Measurements from ENCODE around the gene XPO4. TPM values are rescaled to one million over a fixed set of nuclear protein-coding genes. Genes with fewer than 3 reads are reported as not detected.
A peak's percentile ranks its signal among the peaks of the same experiment; 100 is the strongest.

The XPO4 gene
- total RNA-seq, 1 donor: 19.5 TPM

DNA sequence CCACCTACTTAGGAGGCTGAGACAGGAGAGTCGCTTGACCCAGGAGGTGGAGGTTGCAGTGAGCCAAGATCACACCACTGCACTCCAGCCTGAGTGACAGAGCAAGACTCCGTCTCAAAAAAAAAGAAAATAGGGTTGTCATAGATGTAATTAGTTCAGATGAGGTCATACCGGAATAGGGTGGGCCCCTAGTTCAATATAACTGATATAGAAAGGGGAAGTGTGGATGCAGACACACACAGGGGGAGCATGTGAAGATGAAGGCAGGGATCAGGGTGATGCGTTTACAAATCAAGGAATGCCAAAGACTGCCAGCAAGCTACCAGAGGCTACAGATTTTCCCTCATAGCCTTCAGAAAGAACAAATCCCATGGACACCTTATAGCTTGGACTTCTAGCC lies 104.5 kb downstream of the XPO4 start:
- DNase-seq (ENCODE audit: insufficient read length, low spot score, missing footprints): no peak
- peaks cover 18% of the 10 kb centered on the region for H3K36me3 ChIP-seq (ENCODE audit: insufficient read depth, low read length)

DNA sequence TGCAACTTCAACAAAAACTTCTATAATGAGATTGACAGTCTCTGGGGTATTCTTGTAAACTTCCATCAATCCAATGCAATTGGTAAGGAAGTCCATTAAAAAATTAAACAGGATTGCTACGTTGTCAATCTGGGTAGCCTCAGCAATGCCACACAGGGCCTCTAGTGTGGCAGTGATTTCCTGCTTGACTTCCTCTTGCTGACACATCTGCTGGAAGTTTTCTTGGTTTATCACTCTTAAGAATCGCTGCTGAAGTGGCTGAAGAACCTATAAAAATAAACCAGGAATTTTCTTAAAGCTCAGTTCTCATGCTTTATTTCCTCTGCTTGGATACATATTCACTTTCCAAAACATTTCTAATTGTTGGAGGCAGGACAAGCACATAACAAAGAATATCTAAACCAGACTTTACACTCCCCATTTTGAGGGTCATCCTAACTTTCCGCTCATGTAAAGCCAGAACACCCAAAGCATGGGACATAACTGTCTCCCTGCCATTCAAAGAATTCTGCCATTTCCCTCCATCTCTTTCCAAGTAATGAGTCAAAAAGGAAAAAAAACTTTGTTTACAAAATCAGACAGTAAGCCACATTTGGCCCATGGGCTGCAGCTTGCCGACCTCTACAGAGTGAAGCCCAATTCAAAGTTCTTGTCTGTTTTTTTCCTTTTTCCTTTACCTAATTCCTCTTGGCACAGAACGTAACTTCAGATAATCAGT lies 105.6 kb downstream of the XPO4 start:
- TF ChIP-seq, protein P1, sequence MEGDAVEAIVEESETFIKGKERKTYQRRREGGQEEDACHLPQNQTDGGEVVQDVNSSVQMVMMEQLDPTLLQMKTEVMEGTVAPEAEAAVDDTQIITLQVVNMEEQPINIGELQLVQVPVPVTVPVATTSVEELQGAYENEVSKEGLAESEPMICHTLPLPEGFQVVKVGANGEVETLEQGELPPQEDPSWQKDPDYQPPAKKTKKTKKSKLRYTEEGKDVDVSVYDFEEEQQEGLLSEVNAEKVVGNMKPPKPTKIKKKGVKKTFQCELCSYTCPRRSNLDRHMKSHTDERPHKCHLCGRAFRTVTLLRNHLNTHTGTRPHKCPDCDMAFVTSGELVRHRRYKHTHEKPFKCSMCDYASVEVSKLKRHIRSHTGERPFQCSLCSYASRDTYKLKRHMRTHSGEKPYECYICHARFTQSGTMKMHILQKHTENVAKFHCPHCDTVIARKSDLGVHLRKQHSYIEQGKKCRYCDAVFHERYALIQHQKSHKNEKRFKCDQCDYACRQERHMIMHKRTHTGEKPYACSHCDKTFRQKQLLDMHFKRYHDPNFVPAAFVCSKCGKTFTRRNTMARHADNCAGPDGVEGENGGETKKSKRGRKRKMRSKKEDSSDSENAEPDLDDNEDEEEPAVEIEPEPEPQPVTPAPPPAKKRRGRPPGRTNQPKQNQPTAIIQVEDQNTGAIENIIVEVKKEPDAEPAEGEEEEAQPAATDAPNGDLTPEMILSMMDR (IDR thresholded peaks at IDR 0.05; ENCODE audit: extremely low read depth, low read depth, low read length): no peak
- DNase-seq (ENCODE audit: insufficient read length, low spot score, missing footprints): peak; percentile 66
- Histone ChIP-seq H3K36me3 (ENCODE audit: insufficient read depth, low read length) (peaks cover 18% of the 10 kb centered on the region), H3K27ac (ENCODE audit: low read depth, low read length) (peak overlapping the region; percentile 40), H3K4me3 (ENCODE audit: insufficient read depth, low read length) (no peak overlapping the region), H3K9me3 (ENCODE audit: low read depth, low read length) (no peaks in the 10 kb centered on the region), H3K4me1 (ENCODE audit: insufficient read depth, low read length) (peaks cover 7% of the 10 kb centered on the region), H3K79me2 (ENCODE audit: insufficient read depth, low read length) (no peaks in the 10 kb centered on the region), H2AFZ (ENCODE audit: low read length) (no peak overlapping the region), H3K27me3 (ENCODE audit: insufficient read depth, low read length) (no peaks in the 10 kb centered on the region), H3K4me2 (ENCODE audit: insufficient read depth, low read length) (no peak overlapping the region), H4K20me1 (ENCODE audit: insufficient read depth, low read length) (no peaks in the 10 kb centered on the region)

More for the DNA sequence above, 104.5 kb downstream of the XPO4 start:
- peaks cover 7% of the 10 kb centered on the region for H3K4me1 ChIP-seq (ENCODE audit: insufficient read depth, low read length)
- no peak overlapping the region for H2AFZ ChIP-seq (ENCODE audit: low read length)
- H3K27me3 ChIP-seq (ENCODE audit: insufficient read depth, low read length): no peaks in the 10 kb centered on the region
- no peaks in the 10 kb centered on the region for H3K9me3 ChIP-seq (ENCODE audit: low read depth, low read length)
- no peaks in the 10 kb centered on the region for H4K20me1 ChIP-seq (ENCODE audit: insufficient read depth, low read length)
- H3K4me2 ChIP-seq (ENCODE audit: insufficient read depth, low read length): no peak overlapping the region
- H3K27ac ChIP-seq (ENCODE audit: low read depth, low read length): no peak overlapping the region
- no peaks in the 10 kb centered on the region for H3K79me2 ChIP-seq (ENCODE audit: insufficient read depth, low read length)
- no peak overlapping the region for H3K4me3 ChIP-seq (ENCODE audit: insufficient read depth, low read length)
- TF ChIP-seq, protein P1 (IDR thresholded peaks at IDR 0.05; ENCODE audit: extremely low read depth, low read depth, low read length): no peak

- no peak for DNase-seq (ENCODE audit: insufficient read length, low spot score, missing footprints)
- Histone ChIP-seq H3K4me3 (ENCODE audit: insufficient read depth, low read length) (no peak overlapping the region), H3K27me3 (ENCODE audit: insufficient read depth, low read length) (no peaks in the 10 kb centered on the region), H3K36me3 (ENCODE audit: insufficient read depth, low read length) (peaks cover 8% of the 10 kb centered on the region), H4K20me1 (ENCODE audit: insufficient read depth, low read length) (no peaks in the 10 kb centered on the region), H3K9me3 (ENCODE audit: low read depth, low read length) (no peaks in the 10 kb centered on the region), H2AFZ (ENCODE audit: low read length) (no peak overlapping the region), H3K27ac (ENCODE audit: low read depth, low read length) (no peak overlapping the region), H3K79me2 (ENCODE audit: insufficient read depth, low read length) (no peaks in the 10 kb centered on the region), H3K4me1 (ENCODE audit: insufficient read depth, low read length) (no peaks in the 10 kb centered on the region), H3K4me2 (ENCODE audit: insufficient read depth, low read length) (no peak overlapping the region)
- TF ChIP-seq, protein P1 (IDR thresholded peaks at IDR 0.05; ENCODE audit: extremely low read depth, low read depth, low read length): no peak
These were observed 112.9 kb downstream of the XPO4 start for GRCh38 chr13:20789665-20790064.

GRCh38 chr13:20788312-20788711 lies 114.2 kb downstream of the XPO4 start:
- H3K9me3 ChIP-seq (ENCODE audit: low read depth, low read length): no peaks in the 10 kb centered on the region
- TF ChIP-seq, protein P1 (IDR thresholded peaks at IDR 0.05; ENCODE audit: extremely low read depth, low read depth, low read length): no peak
- no peak for DNase-seq (ENCODE audit: insufficient read length, low spot score, missing footprints)
- H2AFZ ChIP-seq (ENCODE audit: low read length): no peak overlapping the region
- H3K4me2 ChIP-seq (ENCODE audit: insufficient read depth, low read length): no peak overlapping the region
- no peaks in the 10 kb centered on the region for H3K79me2 ChIP-seq (ENCODE audit: insufficient read depth, low read length)
- no peaks in the 10 kb centered on the region for H3K27me3 ChIP-seq (ENCODE audit: insufficient read depth, low read length)
- H4K20me1 ChIP-seq (ENCODE audit: insufficient read depth, low read length): no peaks in the 10 kb centered on the region
- H3K27ac ChIP-seq (ENCODE audit: low read depth, low read length): no peak overlapping the region
- H3K4me3 ChIP-seq (ENCODE audit: insufficient read depth, low read length): no peak overlapping the region
- H3K4me1 ChIP-seq (ENCODE audit: insufficient read depth, low read length): no peaks in the 10 kb centered on the region
- H3K36me3 ChIP-seq (ENCODE audit: insufficient read depth, low read length): peaks cover 7% of the 10 kb centered on the region
